ENCODE measurements around the gene HEATR5B.

- TF ChIP-seq CTCF (IDR thresholded peaks at IDR 0.05) (no peak), POLR2A (IDR thresholded peaks at IDR 0.05) (no peak), EP300 (IDR thresholded peaks at IDR 0.05) (no peak)
These were observed 13.2 kb downstream of the HEATR5B start for GRCh38 chr2:37070931-37071330.

Measured in suprapubic skin (tissue), 3 donors.